Common myeloid progenitor, CD34-positive (primary cell): Measurements from ENCODE around the gene RFPL2.

Experiments used
- CTCF ChIA-PET: fragments of 350-600 bp; sonication (Branson Sonifier 250); formaldehyde crosslinking; loops from one replicate; lab custom pipeline; 2021; ENCODE audit warnings: antibody characterized with exemption; lab: Charles Lee
- POLR2A ChIA-PET: fragments of 350-600 bp; sonication (Branson Sonifier 250); formaldehyde crosslinking; loops from one replicate; lab custom pipeline; 2021; ENCODE audit warnings: antibody characterized with exemption; lab: Charles Lee
- DNase-seq, 3 donors: peaks; one replicate each; pipeline versions ENCODE4 v3.0.0 to v3.0.0-alpha.2; 2013
- H3K27ac ChIP-seq, 2 experiments: 1 replicate in 1 of 2; 2 replicates in 1 of 2; pipeline ENCODE4 v1.7.0; 2013; ENCODE audit warnings: inconsistent platforms in 2 of 2, low read length in 2 of 2, mild to moderate bottlenecking in 2 of 2, low read depth in 1 of 2, moderate library complexity in 1 of 2; ENCODE audit not compliant: severe bottlenecking in 2 of 2, insufficient read depth in 1 of 2, poor library complexity in 1 of 2
- H3K27me3 ChIP-seq, 5 experiments: replicated peaks in 2 of 5; 1 replicate in 3 of 5; 2 replicates in 2 of 5; pipeline versions ENCODE4 v1.6.1 to v1.7.0; 2013; ENCODE audit warnings: low read length in 4 of 5, mild to moderate bottlenecking in 2 of 5, moderate library complexity in 2 of 5, inconsistent platforms in 1 of 5; ENCODE audit not compliant: insufficient read depth in 5 of 5, control insufficient read depth in 4 of 5
- H3K36me3 ChIP-seq, 4 experiments: 1 replicate in 2 of 4; 2 replicates in 2 of 4; pipeline versions ENCODE4 v1.6.1 to v1.7.0; 2013; ENCODE audit warnings: low read length in 3 of 4, control low read depth in 1 of 4, mild to moderate bottlenecking in 1 of 4; ENCODE audit not compliant: control insufficient read depth in 4 of 4, insufficient read depth in 4 of 4
- H3K4me1 ChIP-seq, 4 experiments: 1 replicate in 3 of 4; 2 replicates in 1 of 4; pipeline versions ENCODE4 v1.6.1 to v1.7.1; 2013; ENCODE audit warnings: low read length in 3 of 4, mild to moderate bottlenecking in 3 of 4, control low read depth in 1 of 4, inconsistent platforms in 1 of 4, moderate library complexity in 1 of 4; ENCODE audit not compliant: control insufficient read depth in 4 of 4, insufficient read depth in 4 of 4; ENCODE audit errors: control extremely low read depth in 1 of 4
- H3K4me3 ChIP-seq, 7 experiments: 1 replicate in 4 of 7; 2 replicates in 3 of 7; pipeline versions ENCODE4 v1.5.1 to v1.7.0; 2013; ENCODE audit warnings: mild to moderate bottlenecking in 7 of 7, low read length in 6 of 7, moderate library complexity in 6 of 7, inconsistent platforms in 2 of 7, low read depth in 2 of 7, control low read depth in 1 of 7; ENCODE audit not compliant: insufficient read depth in 4 of 7, control insufficient read depth in 1 of 7; ENCODE audit errors: extremely low read depth in 1 of 7
- H3K9me3 ChIP-seq, 5 experiments: 1 replicate in 4 of 5; 2 replicates in 1 of 5; pipeline versions ENCODE4 v1.6.1 to v1.7.1; 2013; ENCODE audit warnings: low read length in 4 of 5, mild to moderate bottlenecking in 2 of 5, inconsistent platforms in 1 of 5, low read depth in 1 of 5, moderate library complexity in 1 of 5; ENCODE audit not compliant: control insufficient read depth in 4 of 5, insufficient read depth in 2 of 5; ENCODE audit errors: control extremely low read depth in 1 of 5
- WGBS: methylation state at CpG from one replicate; pipeline ENCODE4 v1.1.5; 2013; ENCODE audit not compliant: insufficient coverage; 5-methylcytosine and 5-hydroxymethylcytosine counted together

The RFPL2 gene

DNA sequence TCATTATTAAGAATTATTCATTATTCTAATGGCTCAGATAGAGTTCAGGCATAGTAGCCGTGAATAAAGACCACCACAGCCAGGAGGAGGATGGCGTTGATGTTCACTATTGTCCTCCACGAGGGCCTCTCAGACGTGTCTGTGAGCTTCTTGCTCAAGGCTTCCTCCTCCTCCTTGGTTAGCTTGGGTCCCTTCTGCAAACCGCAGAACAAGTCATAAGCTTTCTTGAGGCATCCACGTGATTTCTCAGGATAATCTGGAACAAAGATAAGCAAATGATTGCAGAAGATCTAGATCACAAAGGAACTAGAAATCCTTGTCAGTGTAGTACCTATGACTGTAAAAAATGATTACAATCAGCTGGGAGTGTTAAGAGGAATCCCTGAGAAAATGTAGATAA is 13.6 kb upstream of the RFPL2 start:
- WGBS = 72% methylated on average over 5 of the region's 6 CpGs
- Histone ChIP-seq H3K36me3 (no peaks in the 10 kb centered on the region), H3K4me1 (peaks cover 0 to 3% (median 0%) of the 10 kb centered on the region in 4 experiments), H3K9me3 (no peaks in the 10 kb centered on the region), H3K4me3 (no peak overlapping the region), H3K27me3 (peaks cover 0 to 1% (median 0%) of the 10 kb centered on the region in 5 experiments), H3K27ac (no peak overlapping the region)
- ChIA-PET CTCF (interaction anchor here (1.3 kb wide), 1 partner anchor 10 kb away, joined by 3 read pairs; no protein-coding TSS in a partner anchor), POLR2A (no interaction called here)
- peak in 2 of 3 donors; percentile 41 to 66 for DNase-seq

DNA sequence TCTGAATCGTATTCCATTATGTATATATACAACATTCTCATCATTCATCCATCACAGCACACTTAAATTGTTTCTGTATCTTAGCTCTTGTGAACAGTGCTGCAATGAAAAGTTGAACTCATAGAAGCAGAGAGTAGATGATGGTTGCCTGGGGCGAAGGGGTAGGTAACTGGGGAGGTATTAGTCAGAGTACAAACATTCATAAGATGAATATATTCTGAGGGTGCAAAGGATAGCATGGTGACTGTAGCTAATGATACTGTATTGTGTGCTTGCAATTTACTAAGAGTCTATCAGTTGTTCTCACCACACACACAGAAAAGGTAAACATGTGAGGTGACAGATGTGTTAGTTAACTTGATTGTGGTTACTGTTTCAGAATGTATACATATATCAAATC is 12.6 kb upstream of the RFPL2 start:
- Histone ChIP-seq H3K27me3 (peaks cover 0 to 1% (median 0%) of the 10 kb centered on the region in 5 experiments), H3K36me3 (no peaks in the 10 kb centered on the region), H3K4me1 (peaks cover 0 to 3% (median 0%) of the 10 kb centered on the region in 4 experiments), H3K4me3 (no peak overlapping the region), H3K27ac (no peak overlapping the region), H3K9me3 (no peaks in the 10 kb centered on the region)
- WGBS = 100% methylated on average over 1 of the region's 2 CpGs
- no peak for DNase-seq
- POLR2A ChIA-PET = no interaction called here
- CTCF ChIA-PET = no interaction called here

DNA sequence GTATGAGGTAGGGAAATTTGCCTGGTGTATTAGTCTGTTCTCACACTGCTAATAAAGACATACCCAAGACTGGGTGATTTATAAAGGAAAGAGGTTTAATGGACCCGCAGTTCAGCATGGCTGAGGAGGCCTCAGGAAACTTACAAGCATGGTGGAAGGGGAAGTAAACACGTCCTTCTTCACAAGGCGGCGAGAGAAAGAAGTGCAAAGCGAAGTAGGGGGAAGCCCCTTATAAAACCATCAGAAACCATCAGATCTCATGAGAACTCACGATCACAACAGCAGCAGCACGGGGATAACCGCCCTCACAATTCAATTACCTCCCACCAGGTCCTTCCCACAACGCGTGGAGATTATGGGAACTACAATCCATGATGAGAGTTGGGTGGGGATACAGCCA is 12.0 kb upstream of the RFPL2 start:
- peak in 1 of 3 donors; percentile 6 for DNase-seq
- WGBS = 67% methylated on average over 1 of the region's 10 CpGs
- ChIA-PET CTCF (no interaction called here), POLR2A (no interaction called here)
- H3K27me3 ChIP-seq = peaks cover 0 to 1% (median 0%) of the 10 kb centered on the region in 5 experiments
- H3K9me3 ChIP-seq = no peaks in the 10 kb centered on the region
- H3K4me1 ChIP-seq = peaks cover 0 to 3% (median under 1%) of the 10 kb centered on the region in 4 experiments
- no peak overlapping the region for H3K27ac ChIP-seq
- H3K4me3 ChIP-seq = no peak overlapping the region
- no peaks in the 10 kb centered on the region for H3K36me3 ChIP-seq

- DNase-seq = no peak
- no peaks in the 10 kb centered on the region for H3K27me3 ChIP-seq
- ChIA-PET CTCF (interaction anchor here (0.6 to 1.8 kb wide), 4 partner anchors 9 to 107 kb away, joined by 3 to 4 read pairs (median 4); no protein-coding TSS in a partner anchor), POLR2A (no interaction called here)
- no peaks in the 10 kb centered on the region for H3K9me3 ChIP-seq
- H3K36me3 ChIP-seq = no peaks in the 10 kb centered on the region
- no peak overlapping the region for H3K27ac ChIP-seq
- no peak overlapping the region for H3K4me3 ChIP-seq
- H3K4me1 ChIP-seq = peaks cover 0 to 10% (median 0%) of the 10 kb centered on the region in 4 experiments
- 87% methylated on average over 5 of the region's 7 CpGs for WGBS
These were observed 6.1 kb upstream of the RFPL2 start for GRCh38 chr22:32211011-32211410.

DNA sequence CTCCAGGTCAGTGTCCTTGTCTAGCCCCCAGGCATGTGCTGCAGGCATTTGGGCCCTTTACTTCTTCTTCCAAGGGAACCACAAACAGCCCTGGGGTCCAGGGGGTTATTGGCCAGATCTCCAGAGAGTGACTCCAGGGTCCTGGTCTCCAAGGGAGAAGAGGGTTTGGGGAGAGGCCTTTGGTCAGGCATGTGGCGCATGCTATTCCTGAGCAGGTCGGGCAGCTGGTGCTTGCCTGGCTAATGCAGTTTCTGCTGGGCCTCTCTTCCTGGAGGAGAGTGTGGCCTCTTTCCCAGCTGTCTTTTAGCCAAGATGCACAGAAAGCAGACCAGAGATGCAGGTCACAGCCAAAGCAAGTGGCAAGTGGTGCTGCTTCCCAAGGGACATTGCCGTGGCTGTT is 3.8 kb upstream of the RFPL2 start:
- ChIA-PET POLR2A (no interaction called here), CTCF (no interaction called here)
- WGBS = 100% methylated on average over 3 of the region's 3 CpGs
- Histone ChIP-seq H3K4me1 (peaks cover 0 to 10% (median under 1%) of the 10 kb centered on the region in 4 experiments), H3K27me3 (peaks cover 0 to 20% (median 2%) of the 10 kb centered on the region in 5 experiments), H3K27ac (no peak overlapping the region), H3K9me3 (no peaks in the 10 kb centered on the region), H3K4me3 (no peak overlapping the region), H3K36me3 (no peaks in the 10 kb centered on the region)
- no peak for DNase-seq

- no peak overlapping the region for H3K27ac ChIP-seq
- CTCF ChIA-PET = no interaction called here
- H3K4me3 ChIP-seq = no peak overlapping the region
- no peak for DNase-seq
- H3K9me3 ChIP-seq = no peaks in the 10 kb centered on the region
- no peaks in the 10 kb centered on the region for H3K36me3 ChIP-seq
- POLR2A ChIA-PET = no interaction called here
- peaks cover 0 to 26% (median 3%) of the 10 kb centered on the region in 5 experiments for H3K27me3 ChIP-seq
- 97% methylated on average over 4 of the region's 4 CpGs for WGBS
- peaks cover 0 to 13% (median 7%) of the 10 kb centered on the region in 4 experiments for H3K4me1 ChIP-seq
These were observed 3.2 kb upstream of the RFPL2 start for GRCh38 chr22:32207971-32208480.
